GM21529 (cell line): ENCODE results near the gene HMCN2.

Source experiments
- ATAC-seq: cut with Tn5 transposase; IDR thresholded peaks from one replicate; pipeline ENCODE4 v1.9.1; 2021; ENCODE audit not compliant: unreplicated experiment

Gene HMCN2

GRCh38 chr9:130461218-130461630 lies 195.7 kb downstream of the HMCN2 start:
- ATAC-seq, result no peak

GRCh38 chr9:130461731-130462130 lies 196.2 kb downstream of the HMCN2 start:
- no peak for ATAC-seq

- no peak for ATAC-seq
These were observed 197.4 kb downstream of the HMCN2 start for GRCh38 chr9:130462685-130463540.

GRCh38 chr9:130463763-130464745 lies 198.5 kb downstream of the HMCN2 start:
- no peak for ATAC-seq

GRCh38 chr9:130465383-130466096 lies 200.0 kb downstream of the HMCN2 start:
- ATAC-seq, result no peak

GRCh38 chr9:130466537-130467217 lies 201.1 kb downstream of the HMCN2 start:
- no peak for ATAC-seq

GRCh38 chr9:130467316-130467715 lies 201.8 kb downstream of the HMCN2 start:
- no peak for ATAC-seq

- ATAC-seq, result no peak
These were observed 203.0 kb downstream of the HMCN2 start for GRCh38 chr9:130468566-130468965.

- ATAC-seq, result no peak
These were observed 204.7 kb downstream of the HMCN2 start for GRCh38 chr9:130470269-130470668.

GRCh38 chr9:130470950-130471349 lies 205.4 kb downstream of the HMCN2 start:
- ATAC-seq, result no peak

GRCh38 chr9:130471411-130472183 lies 206.0 kb downstream of the HMCN2 start:
- no peak for ATAC-seq

GRCh38 chr9:130472184-130472705 lies 206.7 kb downstream of the HMCN2 start:
- ATAC-seq, result no peak

GRCh38 chr9:130473009-130473408 lies 207.4 kb downstream of the HMCN2 start:
- no peak for ATAC-seq

GRCh38 chr9:130473566-130473965 lies 208.0 kb downstream of the HMCN2 start:
- ATAC-seq, result no peak

- ATAC-seq, result no peak
These were observed 208.5 kb downstream of the HMCN2 start for GRCh38 chr9:130474106-130474505.

GRCh38 chr9:130476151-130476730 lies 210.7 kb downstream of the HMCN2 start:
- no peak for ATAC-seq

- ATAC-seq, result no peak
These were observed 212.0 kb downstream of the HMCN2 start for GRCh38 chr9:130477564-130477963.

GRCh38 chr9:130478152-130478551 lies 212.6 kb downstream of the HMCN2 start:
- no peak for ATAC-seq
